ENCODE data around the gene DDX5.

Gene DDX5

DNA sequence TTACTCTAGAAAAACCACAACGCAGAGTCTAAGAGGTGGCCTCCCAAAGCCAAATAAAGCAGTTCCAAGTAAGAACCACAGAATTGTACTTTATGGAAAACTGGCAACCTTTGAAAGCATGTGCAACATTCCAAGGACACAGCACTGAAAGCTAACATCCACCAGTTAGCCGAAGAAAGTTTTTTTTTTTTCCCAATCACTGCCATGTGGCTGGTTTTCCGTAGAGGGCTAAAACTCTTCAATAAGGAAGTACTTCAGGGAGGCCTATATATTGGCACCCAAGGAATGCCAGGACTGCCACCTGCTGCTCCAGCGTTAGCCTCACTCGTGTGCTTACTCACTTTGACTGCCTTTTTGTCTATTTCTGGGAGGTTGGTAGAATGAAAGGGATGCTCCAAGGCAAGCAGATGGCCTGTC is 25.9 kb upstream of the DDX5 start:
- no peak for TF ChIP-seq EZH2phosphoT487 (IDR thresholded peaks at IDR 0.05; ENCODE audit: borderline replicate concordance)
- TF ChIP-seq, protein P1, sequence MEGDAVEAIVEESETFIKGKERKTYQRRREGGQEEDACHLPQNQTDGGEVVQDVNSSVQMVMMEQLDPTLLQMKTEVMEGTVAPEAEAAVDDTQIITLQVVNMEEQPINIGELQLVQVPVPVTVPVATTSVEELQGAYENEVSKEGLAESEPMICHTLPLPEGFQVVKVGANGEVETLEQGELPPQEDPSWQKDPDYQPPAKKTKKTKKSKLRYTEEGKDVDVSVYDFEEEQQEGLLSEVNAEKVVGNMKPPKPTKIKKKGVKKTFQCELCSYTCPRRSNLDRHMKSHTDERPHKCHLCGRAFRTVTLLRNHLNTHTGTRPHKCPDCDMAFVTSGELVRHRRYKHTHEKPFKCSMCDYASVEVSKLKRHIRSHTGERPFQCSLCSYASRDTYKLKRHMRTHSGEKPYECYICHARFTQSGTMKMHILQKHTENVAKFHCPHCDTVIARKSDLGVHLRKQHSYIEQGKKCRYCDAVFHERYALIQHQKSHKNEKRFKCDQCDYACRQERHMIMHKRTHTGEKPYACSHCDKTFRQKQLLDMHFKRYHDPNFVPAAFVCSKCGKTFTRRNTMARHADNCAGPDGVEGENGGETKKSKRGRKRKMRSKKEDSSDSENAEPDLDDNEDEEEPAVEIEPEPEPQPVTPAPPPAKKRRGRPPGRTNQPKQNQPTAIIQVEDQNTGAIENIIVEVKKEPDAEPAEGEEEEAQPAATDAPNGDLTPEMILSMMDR (conservative IDR thresholded peaks at IDR 0.05; ENCODE audit: low read length): no peak
- Histone ChIP-seq H3K9me3 (ENCODE audit: insufficient read depth, low read depth, low read length) (no peaks in the 10 kb centered on the region), H3K4me1 (ENCODE audit: insufficient read depth, low read length, poor library complexity, severe bottlenecking) (no peaks in the 10 kb centered on the region), H3K36me3 (ENCODE audit: insufficient read depth, low read length) (peaks cover 98% of the 10 kb centered on the region), H3K9me2 (replicated peaks; ENCODE audit: low read depth, low read length) (no peaks in the 10 kb centered on the region), H4K20me1 (ENCODE audit: insufficient read depth, low read length, poor library complexity, severe bottlenecking) (no peaks in the 10 kb centered on the region), H3K9ac (ENCODE audit: low read depth, low read length, poor library complexity, severe bottlenecking) (no peak overlapping the region), H3K27me3 (ENCODE audit: insufficient read depth, low read length, poor library complexity, severe bottlenecking) (no peaks in the 10 kb centered on the region), H3K79me2 (ENCODE audit: insufficient read depth, low read length) (no peaks in the 10 kb centered on the region), H3F3A (ENCODE audit: low read depth) (no peaks in the 10 kb centered on the region), H3K4me2 (ENCODE audit: low read depth, low read length, poor library complexity, severe bottlenecking) (no peak overlapping the region), H3K4me3 (ENCODE audit: low read length, poor library complexity, severe bottlenecking) (no peak overlapping the region), H2AFZ (ENCODE audit: low read length) (no peak overlapping the region)

DNA sequence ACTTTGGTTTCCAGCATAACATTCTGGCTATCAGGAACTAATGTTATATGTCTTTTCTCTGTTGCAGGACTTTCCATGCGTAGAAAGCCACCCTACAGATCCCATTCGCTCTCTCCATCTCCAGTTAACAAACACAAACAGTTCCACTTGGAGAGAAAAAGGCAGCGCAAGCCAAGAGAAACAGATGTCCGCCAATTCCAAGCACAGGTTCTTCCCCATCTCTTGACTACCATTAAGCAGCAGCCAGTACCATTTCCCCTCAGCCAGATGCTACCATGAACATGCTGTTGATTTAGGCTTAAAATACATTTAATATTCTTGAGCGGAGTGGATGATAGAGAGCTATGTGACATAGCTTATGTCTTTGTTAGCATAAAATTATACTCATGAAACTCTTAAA is 23.1 kb upstream of the DDX5 start:
- Histone ChIP-seq H3K4me3 (ENCODE audit: low read length, poor library complexity, severe bottlenecking) (no peak overlapping the region), H3F3A (ENCODE audit: low read depth) (no peaks in the 10 kb centered on the region), H3K36me3 (ENCODE audit: insufficient read depth, low read length) (peaks cover 94% of the 10 kb centered on the region), H3K4me2 (ENCODE audit: low read depth, low read length, poor library complexity, severe bottlenecking) (no peak overlapping the region), H3K9me3 (ENCODE audit: insufficient read depth, low read depth, low read length) (no peaks in the 10 kb centered on the region), H3K9me2 (replicated peaks; ENCODE audit: low read depth, low read length) (no peaks in the 10 kb centered on the region), H3K79me2 (ENCODE audit: insufficient read depth, low read length) (no peaks in the 10 kb centered on the region), H4K20me1 (ENCODE audit: insufficient read depth, low read length, poor library complexity, severe bottlenecking) (no peaks in the 10 kb centered on the region), H2AFZ (ENCODE audit: low read length) (no peak overlapping the region), H3K9ac (ENCODE audit: low read depth, low read length, poor library complexity, severe bottlenecking) (no peak overlapping the region), H3K4me1 (ENCODE audit: insufficient read depth, low read length, poor library complexity, severe bottlenecking) (no peaks in the 10 kb centered on the region), H3K27me3 (ENCODE audit: insufficient read depth, low read length, poor library complexity, severe bottlenecking) (no peaks in the 10 kb centered on the region)
- no peak for TF ChIP-seq EZH2phosphoT487 (IDR thresholded peaks at IDR 0.05; ENCODE audit: borderline replicate concordance)
- TF ChIP-seq, protein P1 (conservative IDR thresholded peaks at IDR 0.05; ENCODE audit: low read length): no peak

DNA sequence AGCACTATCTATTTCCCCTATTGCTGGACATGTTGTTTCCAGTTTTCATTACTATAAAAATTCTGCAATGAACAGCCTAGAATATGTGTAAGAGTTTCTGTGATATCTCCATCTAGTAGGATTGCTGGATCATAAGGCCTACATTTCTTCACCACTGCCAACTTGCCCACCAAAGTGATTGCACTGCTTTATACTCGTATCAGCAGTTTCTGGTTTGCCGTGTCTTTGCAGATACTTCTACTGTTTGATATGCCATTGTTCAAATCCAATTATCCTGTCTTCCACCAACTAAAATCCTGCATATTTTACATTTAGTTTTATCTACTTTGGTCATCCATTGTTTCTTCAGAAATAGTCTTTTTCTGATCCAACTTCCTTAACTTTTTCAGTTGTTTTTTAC is 21.8 kb upstream of the DDX5 start:
- Histone ChIP-seq H3K4me3 (ENCODE audit: low read length, poor library complexity, severe bottlenecking) (no peak overlapping the region), H4K20me1 (ENCODE audit: insufficient read depth, low read length, poor library complexity, severe bottlenecking) (no peaks in the 10 kb centered on the region), H3K9me3 (ENCODE audit: insufficient read depth, low read depth, low read length) (no peaks in the 10 kb centered on the region), H3K4me2 (ENCODE audit: low read depth, low read length, poor library complexity, severe bottlenecking) (no peak overlapping the region), H3K27me3 (ENCODE audit: insufficient read depth, low read length, poor library complexity, severe bottlenecking) (no peaks in the 10 kb centered on the region), H3K36me3 (ENCODE audit: insufficient read depth, low read length) (peaks cover 92% of the 10 kb centered on the region), H3K79me2 (ENCODE audit: insufficient read depth, low read length) (peaks cover 5% of the 10 kb centered on the region; the same call in 1 of the 2 replicates), H3K4me1 (ENCODE audit: insufficient read depth, low read length, poor library complexity, severe bottlenecking) (no peaks in the 10 kb centered on the region), H3F3A (ENCODE audit: low read depth) (no peaks in the 10 kb centered on the region), H2AFZ (ENCODE audit: low read length) (no peak overlapping the region), H3K9me2 (replicated peaks; ENCODE audit: low read depth, low read length) (no peaks in the 10 kb centered on the region), H3K9ac (ENCODE audit: low read depth, low read length, poor library complexity, severe bottlenecking) (no peak overlapping the region)
- TF ChIP-seq, protein P1 (conservative IDR thresholded peaks at IDR 0.05; ENCODE audit: low read length): no peak
- no peak for TF ChIP-seq EZH2phosphoT487 (IDR thresholded peaks at IDR 0.05; ENCODE audit: borderline replicate concordance)
